ENCODE measurements around the gene NFKB1. TPM values are rescaled to one million over a fixed set of nuclear protein-coding genes. Genes with fewer than 3 reads are reported as not detected.

Gene NFKB1
- total and polyA plus RNA-seq, 10 of the 15 experiments (the other 5 are each of a cell fraction or from before 2014, with no cell fraction given), result 8.7 to 110 (median 57.3) TPM

GRCh38 chr4:102501447-102501696 lies 213 bp downstream of the NFKB1 start (continued):
- TF ChIP-seq ZBTB11 (CRISPR knock-in tag; IDR thresholded peaks at IDR 0.05) (no peak), BHLHE40 (IDR thresholded peaks at IDR 0.05; ENCODE audit: borderline replicate concordance in 1 of 2, low read depth in 2 of 2, low read length in 1 of 2) (no peak), NR2F1 (conservative IDR thresholded peaks at IDR 0.05) (no peak), BCLAF1 (IDR thresholded peaks at IDR 0.05) (no peak), EGR1 (IDR thresholded peaks at IDR 0.05; ENCODE audit: borderline replicate concordance in 1 of 2, low read depth in 2 of 2, low read length in 2 of 2) (no peak), SUPT20H (IDR thresholded peaks at IDR 0.05; ENCODE audit: borderline replicate concordance, control insufficient read depth, low read depth, low read length) (no peak), GABPA (IDR thresholded peaks at IDR 0.05; ENCODE audit: low read depth) (no peak), NBN (IDR thresholded peaks at IDR 0.05) (no peak), E2F4 (IDR thresholded peaks at IDR 0.05; ENCODE audit: low read depth, low read length) (no peak), STAT1 (conservative IDR thresholded peaks at IDR 0.05) (no peak), BCL11A (IDR thresholded peaks at IDR 0.05; ENCODE audit: low read depth, low read length) (no peak), ASH2L (IDR thresholded peaks at IDR 0.05; ENCODE audit: borderline replicate concordance, low read depth) (no peak), ZSCAN29 (IDR thresholded peaks at IDR 0.05) (0 out of 2 replicates have a peak, but pooled peaks have one; percentile 15), NFXL1 (IDR thresholded peaks at IDR 0.05; ENCODE audit: borderline replicate concordance) (no peak), ZNF384 (IDR thresholded peaks at IDR 0.05; ENCODE audit: borderline replicate concordance, low read depth, low read length) (no peak)
